IMR-90 (cell line): ENCODE measurements around the gene GTSE1. TPM values are rescaled to one million over a fixed set of nuclear protein-coding genes. Genes with fewer than 3 reads are reported as not detected.

Source experiments
- ATAC-seq: fragments of 200-7000 bp; cut with Tn5 transposase; 2 replicates; pipeline ENCODE4 v1.9.1; 2020; ENCODE audit warnings: low read depth, mild to moderate bottlenecking, moderate library complexity
- BruUV-seq: library from RNA; stranded (reverse); fragments of 400-500 nt; replicated peaks from 2 replicates; lab custom pipeline; 2021; lab: Mats Ljungman, UMichigan
- CTCF ChIA-PET: fragments of 300-600 bp; formaldehyde crosslinking; extraction: SDS; loops from one replicate; lab custom pipeline; 2021; ENCODE audit warnings: antibody characterized with exemption; lab: Yijun Ruan, JAX
- POLR2A ChIA-PET: fragments of 300-600 bp; sonication (Branson Sonifier 250); formaldehyde crosslinking; loops from one replicate; lab custom pipeline; 2022; ENCODE audit warnings: antibody characterized with exemption; ENCODE audit not compliant: unreplicated experiment; lab: Charles Lee
- DNase-seq: peaks from one replicate; pipeline ENCODE4 v3.0.0; 2013
- H2AFZ ChIP-seq: replicated peaks from 2 replicates; pipeline ENCODE3; 2013; ENCODE audit warnings: low read length, mild to moderate bottlenecking; ENCODE audit not compliant: poor library complexity
- H2AK5ac ChIP-seq: 2 replicates; pipeline ENCODE4 v1.6.1; 2013; ENCODE audit warnings: low read depth, low read length, inconsistent platforms
- H2AK9ac ChIP-seq: replicated peaks from 2 replicates; pipeline ENCODE3; 2013; ENCODE audit warnings: mild to moderate bottlenecking, low read depth, low read length, moderate library complexity; ENCODE audit not compliant: poor library complexity
- H2BK120ac ChIP-seq: 2 replicates; pipeline ENCODE4 v1.6.1; 2013; ENCODE audit warnings: low read depth, low read length, inconsistent platforms
- H2BK15ac ChIP-seq: 3 replicates; pipeline ENCODE4 v1.6.1; 2013; ENCODE audit warnings: low read depth, low read length, inconsistent platforms
- H2BK20ac ChIP-seq: 2 replicates; pipeline ENCODE4 v1.6.1; 2013; ENCODE audit warnings: low read depth, mild to moderate bottlenecking, inconsistent platforms, low read length, moderate library complexity
- H2BK5ac ChIP-seq: 2 replicates; pipeline ENCODE4 v1.6.1; 2013; ENCODE audit warnings: mild to moderate bottlenecking, low read depth, low read length, inconsistent platforms; ENCODE audit not compliant: poor library complexity, severe bottlenecking
- H3K14ac ChIP-seq: replicated peaks from 2 replicates; pipeline ENCODE4 v1.6.1; 2013; ENCODE audit warnings: low read depth, low read length, inconsistent platforms
- H3K18ac ChIP-seq: 2 replicates; pipeline ENCODE4 v1.6.1; 2013; ENCODE audit warnings: low read depth, low read length, control low read depth
- H3K23ac ChIP-seq: 2 replicates; pipeline ENCODE4 v1.6.1; 2013; ENCODE audit warnings: low read depth, low read length, inconsistent platforms
- H3K27ac ChIP-seq: 2 replicates; pipeline ENCODE4 v1.5.1; 2013; ENCODE audit warnings: mild to moderate bottlenecking, control low read depth, low read length; ENCODE audit not compliant: insufficient read depth
- H3K27me3 ChIP-seq: 2 replicates; pipeline ENCODE4 v1.6.1; 2013; ENCODE audit warnings: low read length; ENCODE audit not compliant: control insufficient read depth, insufficient read depth
- H3K36me3 ChIP-seq: 2 replicates; pipeline ENCODE4 v1.6.1; 2013; ENCODE audit warnings: low read length, mixed read lengths; ENCODE audit not compliant: control insufficient read depth, insufficient read depth
- H3K4ac ChIP-seq: 2 replicates; pipeline ENCODE4 v1.6.1; 2013; ENCODE audit warnings: low read depth, low read length, inconsistent platforms
- H3K4me1 ChIP-seq: 2 replicates; pipeline ENCODE4 v1.6.1; 2013; ENCODE audit warnings: low read length, mixed read lengths; ENCODE audit not compliant: control insufficient read depth, insufficient read depth
- H3K4me2 ChIP-seq: 2 replicates; pipeline ENCODE4 v1.6.1; 2013; ENCODE audit warnings: low read depth, mild to moderate bottlenecking, control low read depth, low read length, moderate library complexity
- H3K4me3 ChIP-seq: 2 replicates; pipeline ENCODE4 v1.5.1; 2013; ENCODE audit warnings: low read depth, mild to moderate bottlenecking, control low read depth, low read length, moderate library complexity; ENCODE audit not compliant: insufficient read depth
- H3K56ac ChIP-seq: 2 replicates; pipeline ENCODE4 v1.6.1; 2013; ENCODE audit warnings: low read length, inconsistent platforms; ENCODE audit not compliant: insufficient read depth; ENCODE audit errors: extremely low read depth
- H3K79me1 ChIP-seq, 2 experiments: 2 replicates each; pipeline ENCODE4 v1.6.1; 2013; ENCODE audit warnings: low read length in 2 of 2, inconsistent platforms in 1 of 2, low read depth in 1 of 2
- H3K9ac ChIP-seq: 2 replicates; pipeline ENCODE4 v1.6.1; 2013; ENCODE audit warnings: low read depth, low read length, control low read depth
- H3K9me1 ChIP-seq: 2 replicates; pipeline ENCODE4 v1.6.1; 2013; ENCODE audit warnings: low read length, inconsistent platforms; ENCODE audit not compliant: insufficient read depth
- H3K9me3 ChIP-seq: 2 replicates; pipeline ENCODE4 v1.6.1; 2013; ENCODE audit warnings: low read length; ENCODE audit not compliant: control insufficient read depth, insufficient read depth
- H4K20me1 ChIP-seq: 2 replicates; pipeline ENCODE4 v1.6.1; 2013; ENCODE audit warnings: low read length, inconsistent platforms; ENCODE audit not compliant: insufficient read depth
- H4K5ac ChIP-seq: 2 replicates; pipeline ENCODE4 v1.6.1; 2013; ENCODE audit warnings: mild to moderate bottlenecking, low read depth, low read length, control low read depth
- H4K8ac ChIP-seq, 2 experiments: 2 replicates each; pipeline ENCODE4 v1.6.1; 2013; ENCODE audit warnings: low read depth in 2 of 2, low read length in 2 of 2, control low read depth in 1 of 2, inconsistent platforms in 1 of 2
- H4K91ac ChIP-seq: 2 replicates; pipeline ENCODE4 v1.6.1; 2013; ENCODE audit warnings: low read depth, low read length, inconsistent platforms; ENCODE audit not compliant: insufficient read depth
- BHLHE40 ChIP-seq: fragments of 150-350 bp; IDR thresholded peaks from 2 replicates; pipeline ENCODE4 v1.6.1; 2016; ENCODE audit warnings: mild to moderate bottlenecking, low read depth, low read length
- CEBPB ChIP-seq: IDR thresholded peaks from 2 replicates; pipeline ENCODE4 v1.6.1; 2012; ENCODE audit warnings: low read depth, low read length, improper control_type of control experiment
- CTCF ChIP-seq: conservative IDR thresholded peaks from 2 replicates; pipeline ENCODE4 v1.5.1; 2012; ENCODE audit warnings: mild to moderate bottlenecking, low read depth, low read length, improper control_type of control experiment
- MXI1 ChIP-seq: IDR thresholded peaks from 2 replicates; pipeline ENCODE4 v1.6.1; 2012; ENCODE audit warnings: low read depth, mild to moderate bottlenecking, low read length, moderate library complexity, borderline replicate concordance
- NFE2L2 ChIP-seq: fragments of 150-350 bp; IDR thresholded peaks from 2 replicates; pipeline ENCODE4 v1.6.1; 2016; ENCODE audit warnings: low read depth, mild to moderate bottlenecking, low read length
- POLR2A ChIP-seq: IDR thresholded peaks from 2 replicates; pipeline ENCODE4 v1.6.1; 2012; ENCODE audit warnings: mild to moderate bottlenecking, low read depth, low read length
- RAD21 ChIP-seq: IDR thresholded peaks from 2 replicates; pipeline ENCODE4 v1.6.1; 2012; ENCODE audit warnings: low read length, improper control_type of control experiment
- RFX5 ChIP-seq: IDR thresholded peaks from 2 replicates; pipeline ENCODE4 v1.8.0; 2012; ENCODE audit warnings: low read depth, mild to moderate bottlenecking, low read length, moderate library complexity
- WGBS, 2 experiments: methylation state at CpG; one replicate each; pipeline versions ENCODE4 v1.1.5 to v1.1.7; 2013; ENCODE audit warnings: missing lambda C conversion rate in 2 of 2; ENCODE audit not compliant: insufficient read length in 1 of 2; ENCODE audit errors: extremely low coverage in 2 of 2; 5-methylcytosine and 5-hydroxymethylcytosine counted together
- dilution Hi-C: fragments of 300-500 bp; cut with HindIII; formaldehyde crosslinking; loops from one replicate; pipeline ENCODE4 v1.14.3; 2018; ENCODE audit warnings: low sequenced_read_pairs; ENCODE audit not compliant: unreplicated experiment
- in situ Hi-C: fragments of 300-500 bp; cut with MboI; formaldehyde crosslinking; loops from 3 replicates; pipeline ENCODE4 v1.14.3; 2019; ENCODE audit warnings: low sequenced_read_pairs, inconsistent platforms, mixed read lengths
- intact Hi-C: fragments of 100-400 bp; cut with micrococcal nuclease; formaldehyde crosslinking; loops from 2 replicates; pipeline ENCODE4 v1.10.0; 2022
- polyA plus RNA-seq, 3 experiments: library from polyadenylated mRNA; depleted of rRNA; stranded (reverse); fragments of >200 nt; gene quantifications; 2 replicates each; pipeline ENCODE4 v1.2.3, GENCODE V29; 2012; ENCODE audit warnings: low replicate concordance in 1 of 3
- total RNA-seq: library from RNA; depleted of rRNA; stranded (reverse); fragments of >200 nt; gene quantifications from 2 replicates; pipeline ENCODE4 v1.2.3, GENCODE V29; 2012
- TF ChIP-seq, protein P1 (sequence below): fragments of 150-350 bp; IDR thresholded peaks from 2 replicates; pipeline ENCODE4 v1.6.1; 2017; ENCODE audit warnings: mild to moderate bottlenecking, antibody characterized with exemption, low read length, low read depth

The GTSE1 gene
- total and polyA plus RNA-seq, 2 of the 4 experiments (the other 2 are of a cell fraction), result 5.9 to 17.1 TPM

- ATAC-seq (no peak), DNase-seq (no peak)
- Histone ChIP-seq H2AK9ac (peak overlapping the region; percentile 66), H3K4me3 (no peak overlapping the region), H2BK5ac (no peak overlapping the region), H3K4ac (no peak overlapping the region), H2AFZ (no peak overlapping the region), H3K9me1 (no peaks in the 10 kb centered on the region), H4K20me1 (no peaks in the 10 kb centered on the region), H2BK20ac (no peak overlapping the region), H4K5ac (no peak overlapping the region), H3K27ac (no peak overlapping the region), H3K27me3 (peaks cover 16% of the 10 kb centered on the region; the same call in 1 of the 2 replicates), H3K9me3 (peaks cover 6% of the 10 kb centered on the region), H3K9ac (no peak overlapping the region), H3K79me1 (no peaks in the 10 kb centered on the region), H2AK5ac (no peak overlapping the region), H3K14ac (no peak overlapping the region), H4K91ac (no peak overlapping the region), H3K36me3 (no peaks in the 10 kb centered on the region), H3K23ac (no peak overlapping the region), H4K8ac (no peak overlapping the region), H2BK15ac (no peak overlapping the region), H3K4me2 (no peak overlapping the region), H3K18ac (no peak overlapping the region), H3K4me1 (no peaks in the 10 kb centered on the region; the same call in 1 of the 2 replicates), H3K56ac (no peak overlapping the region), H2BK120ac (no peak overlapping the region)
- POLR2A ChIA-PET, result no interaction called here
- 75% methylated on average over 13 of the region's 19 CpGs; no CpG with 5 or more reads in 1 of the 2 experiments for WGBS, 2 experiments
- dilution Hi-C loops (no loop called here), in situ Hi-C loops (no loop called here), intact Hi-C loops (no loop called here)
- BruUV-seq, result no TSS peak
- CTCF ChIA-PET, result no interaction called here
- TF ChIP-seq MXI1 (no peak), CEBPB (no peak), RFX5 (no peak), CTCF (no peak), BHLHE40 (no peak), POLR2A (no peak), RAD21 (no peak), NFE2L2 (no peak)
- TF ChIP-seq, protein P1, sequence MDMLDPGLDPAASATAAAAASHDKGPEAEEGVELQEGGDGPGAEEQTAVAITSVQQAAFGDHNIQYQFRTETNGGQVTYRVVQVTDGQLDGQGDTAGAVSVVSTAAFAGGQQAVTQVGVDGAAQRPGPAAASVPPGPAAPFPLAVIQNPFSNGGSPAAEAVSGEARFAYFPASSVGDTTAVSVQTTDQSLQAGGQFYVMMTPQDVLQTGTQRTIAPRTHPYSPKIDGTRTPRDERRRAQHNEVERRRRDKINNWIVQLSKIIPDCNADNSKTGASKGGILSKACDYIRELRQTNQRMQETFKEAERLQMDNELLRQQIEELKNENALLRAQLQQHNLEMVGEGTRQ, result no peak
Observed at GRCh38 chr22:46376908-46377524, 80.3 kb downstream of the GTSE1 start.
